H9 (cell line): ENCODE measurements around the gene ACSS2. TPM values are rescaled to one million over a fixed set of nuclear protein-coding genes. Genes with fewer than 3 reads are reported as not detected.

Experiments
- DNase-seq: peaks from one replicate; pipeline ENCODE4 v3.0.0-alpha.2; 2017
- H2AFZ ChIP-seq: one replicate; pipeline ENCODE4 v1.6.1; 2013; ENCODE audit warnings: mild to moderate bottlenecking, low read length, control low read depth, moderate library complexity
- H2AK5ac ChIP-seq: 2 replicates; pipeline ENCODE4 v1.6.1; 2013; ENCODE audit warnings: low read length, control low read depth, mixed read lengths; ENCODE audit not compliant: insufficient read length
- H2BK120ac ChIP-seq: one replicate; pipeline ENCODE4 v1.6.1; 2013; ENCODE audit warnings: low read depth, mild to moderate bottlenecking, low read length, control low read depth, inconsistent platforms; ENCODE audit not compliant: poor library complexity, severe bottlenecking
- H2BK12ac ChIP-seq: 2 replicates; pipeline ENCODE4 v1.6.1; 2013; ENCODE audit warnings: low read length, control low read depth, mixed read lengths, low read depth; ENCODE audit not compliant: insufficient read length
- H2BK15ac ChIP-seq: 2 replicates; pipeline ENCODE4 v1.6.1; 2013; ENCODE audit warnings: low read depth, low read length, control low read depth
- H2BK20ac ChIP-seq: one replicate; pipeline ENCODE4 v1.6.1; 2013; ENCODE audit warnings: low read depth, mild to moderate bottlenecking, low read length, control low read depth, inconsistent platforms; ENCODE audit not compliant: poor library complexity, severe bottlenecking
- H2BK5ac ChIP-seq: 2 replicates; pipeline ENCODE4 v1.6.1; 2013; ENCODE audit warnings: low read length, control low read depth, mixed read lengths; ENCODE audit not compliant: insufficient read length
- H3K14ac ChIP-seq: 2 replicates; pipeline ENCODE4 v1.6.1; 2013; ENCODE audit warnings: low read length, control low read depth; ENCODE audit not compliant: insufficient read depth
- H3K18ac ChIP-seq: 2 replicates; pipeline ENCODE4 v1.6.1; 2013; ENCODE audit warnings: low read depth, mild to moderate bottlenecking, mixed read lengths, low read length, control low read depth; ENCODE audit not compliant: insufficient read length
- H3K23ac ChIP-seq: 2 replicates; pipeline ENCODE4 v1.6.1; 2013; ENCODE audit warnings: low read length, control low read depth, mixed read lengths, low read depth; ENCODE audit not compliant: insufficient read length
- H3K23me2 ChIP-seq: 2 replicates; pipeline ENCODE4 v1.6.1; 2013; ENCODE audit warnings: low read depth, mild to moderate bottlenecking, mixed read lengths, low read length, control low read depth; ENCODE audit not compliant: insufficient read length, poor library complexity, severe bottlenecking
- H3K27ac ChIP-seq: 2 replicates; pipeline ENCODE4 v1.5.1; 2013; ENCODE audit warnings: low read length, control low read depth, mixed read lengths, low read depth; ENCODE audit not compliant: insufficient read length
- H3K27me3 ChIP-seq: 2 replicates; pipeline ENCODE4 v1.6.1; 2013; ENCODE audit warnings: low read length, control low read depth, inconsistent platforms; ENCODE audit not compliant: insufficient read depth
- H3K4ac ChIP-seq: 2 replicates; pipeline ENCODE4 v1.6.1; 2013; ENCODE audit warnings: low read depth, mild to moderate bottlenecking, control low read depth, inconsistent platforms, low read length, moderate library complexity
- H3K4me1 ChIP-seq: 2 replicates; pipeline ENCODE4 v1.6.1; 2013; ENCODE audit warnings: low read length, control low read depth, inconsistent platforms; ENCODE audit not compliant: insufficient read depth
- H3K4me2 ChIP-seq: 2 replicates; pipeline ENCODE4 v1.6.1; 2013; ENCODE audit warnings: low read length, control low read depth, mixed read lengths; ENCODE audit not compliant: insufficient read length, insufficient read depth
- H3K56ac ChIP-seq: 2 replicates; pipeline ENCODE4 v1.6.1; 2013; ENCODE audit warnings: low read depth, mild to moderate bottlenecking, mixed read lengths, low read length, control low read depth; ENCODE audit not compliant: insufficient read length
- H3K79me1 ChIP-seq: 2 replicates; pipeline ENCODE4 v1.6.1; 2013; ENCODE audit warnings: low read depth, mild to moderate bottlenecking, moderate library complexity, low read length, control low read depth, inconsistent platforms; ENCODE audit not compliant: insufficient read depth, poor library complexity, severe bottlenecking
- H3K79me2 ChIP-seq: 2 replicates; pipeline ENCODE4 v1.6.1; 2013; ENCODE audit warnings: low read length, control low read depth, inconsistent platforms; ENCODE audit not compliant: insufficient read depth
- H3K9ac ChIP-seq: 2 replicates; pipeline ENCODE4 v1.6.1; 2013; ENCODE audit warnings: low read length, control low read depth, mixed read lengths; ENCODE audit not compliant: insufficient read length; ENCODE audit errors: extremely low read depth
- H3K9me3 ChIP-seq: one replicate; pipeline ENCODE4 v1.6.1; 2013; ENCODE audit warnings: low read depth, low read length, inconsistent platforms; ENCODE audit not compliant: control insufficient read depth
- H3T11ph ChIP-seq: one replicate; pipeline ENCODE4 v1.6.1; 2013; ENCODE audit warnings: mild to moderate bottlenecking, low read length, control low read depth, inconsistent platforms
- H4K20me1 ChIP-seq: one replicate; pipeline ENCODE4 v1.6.1; 2013; ENCODE audit not compliant: control insufficient read depth, insufficient read length, insufficient read depth
- H4K5ac ChIP-seq: 2 replicates; pipeline ENCODE4 v1.6.1; 2013; ENCODE audit warnings: low read depth, mild to moderate bottlenecking, mixed read lengths, low read length, control low read depth; ENCODE audit not compliant: insufficient read length
- H4K8ac ChIP-seq: replicated peaks from 2 replicates; pipeline ENCODE4 v1.6.1; 2013; ENCODE audit warnings: low read length, control low read depth, mixed read lengths, low read depth; ENCODE audit not compliant: insufficient read length
- H4K91ac ChIP-seq: 2 replicates; pipeline ENCODE4 v1.6.1; 2013; ENCODE audit warnings: low read depth, mild to moderate bottlenecking, moderate library complexity, mixed read lengths, low read length, control low read depth; ENCODE audit not compliant: insufficient read length
- H3K27ac Mint-ChIP-seq, 3 experiments: 2 replicates in 2 of 3; 3 replicates in 1 of 3; pipeline ENCODE4 v1.8.0; 2020 to 2021; ENCODE audit warnings: mixed read lengths in 3 of 3, mild to moderate bottlenecking in 1 of 3, moderate library complexity in 1 of 3
- H3K27me3 Mint-ChIP-seq: 2 replicates; pipeline ENCODE4 v1.8.0; 2021; ENCODE audit warnings: low read depth, mild to moderate bottlenecking, moderate library complexity, mixed read lengths
- H3K36me3 Mint-ChIP-seq, 3 experiments: 2 replicates in 2 of 3; 3 replicates in 1 of 3; pipeline ENCODE4 v1.8.0; 2020 to 2021; ENCODE audit warnings: low read depth in 3 of 3, mixed read lengths in 3 of 3; ENCODE audit not compliant: insufficient read depth in 1 of 3
- H3K4me1 Mint-ChIP-seq, 2 experiments: 2 replicates each; pipeline ENCODE4 v1.8.0; 2020; ENCODE audit warnings: mixed read lengths in 2 of 2
- H3K4me3 Mint-ChIP-seq, 2 experiments: 2 replicates in 1 of 2; 3 replicates in 1 of 2; pipeline ENCODE4 v1.8.0; 2020 to 2021; ENCODE audit warnings: mild to moderate bottlenecking in 2 of 2, mixed read lengths in 2 of 2, moderate library complexity in 1 of 2
- H3K9me3 Mint-ChIP-seq, 2 experiments: 2 replicates in 1 of 2; 3 replicates in 1 of 2; pipeline ENCODE4 v1.8.0; 2020; ENCODE audit warnings: mild to moderate bottlenecking in 2 of 2, mixed read lengths in 2 of 2, moderate library complexity in 1 of 2
- WGBS: extraction: QIAGEN DNeasy Blood & Tissue Kit; methylation state at CpG from one replicate; pipeline ENCODE4 v1.1.7; 2013; ENCODE audit warnings: missing lambda C conversion rate, low lambda C conversion rate, mixed read lengths; ENCODE audit not compliant: insufficient read length; ENCODE audit errors: extremely low coverage; 5-methylcytosine and 5-hydroxymethylcytosine counted together
- total RNA-seq: library from RNA; stranded (reverse); gene quantifications from 2 replicates; pipeline ENCODE4 v1.2.1, GENCODE V29; 2021
- TF ChIP-seq, protein P1 (sequence below): fragments of 200-600 bp; sonication (generic); conservative IDR thresholded peaks from 3 replicates; pipeline ENCODE4 v1.8.0; 2021; ENCODE audit warnings: antibody characterized with exemption, mild to moderate bottlenecking

ACSS2 gene
- total RNA-seq, 1 experiment from 2014 or later, result 15.4 TPM

- Histone ChIP-seq H3T11ph (no peak overlapping the region), H3K14ac (no peak overlapping the region), H2BK120ac (no peak overlapping the region), H2BK5ac (no peak overlapping the region), H3K4ac (no peak overlapping the region), H4K91ac (no peak overlapping the region), H4K8ac (no peak overlapping the region), H3K56ac (no peak overlapping the region), H3K18ac (no peak overlapping the region), H3K27ac (no peak overlapping the region), H3K79me2 (no peaks in the 10 kb centered on the region), H3K79me1 (no peaks in the 10 kb centered on the region), H4K5ac (no peak overlapping the region), H2BK15ac (no peak overlapping the region), H2BK20ac (no peak overlapping the region), H2AFZ (no peak overlapping the region), H3K4me2 (no peak overlapping the region), H3K9me3 (no peaks in the 10 kb centered on the region), H2AK5ac (no peak overlapping the region), H3K23me2 (no peaks in the 10 kb centered on the region), H4K20me1 (no peaks in the 10 kb centered on the region), H2BK12ac (no peak overlapping the region), H3K27me3 (no peaks in the 10 kb centered on the region), H3K4me1 (no peaks in the 10 kb centered on the region), H3K23ac (no peak overlapping the region), H3K9ac (no peak overlapping the region)
- TF ChIP-seq, protein P1, sequence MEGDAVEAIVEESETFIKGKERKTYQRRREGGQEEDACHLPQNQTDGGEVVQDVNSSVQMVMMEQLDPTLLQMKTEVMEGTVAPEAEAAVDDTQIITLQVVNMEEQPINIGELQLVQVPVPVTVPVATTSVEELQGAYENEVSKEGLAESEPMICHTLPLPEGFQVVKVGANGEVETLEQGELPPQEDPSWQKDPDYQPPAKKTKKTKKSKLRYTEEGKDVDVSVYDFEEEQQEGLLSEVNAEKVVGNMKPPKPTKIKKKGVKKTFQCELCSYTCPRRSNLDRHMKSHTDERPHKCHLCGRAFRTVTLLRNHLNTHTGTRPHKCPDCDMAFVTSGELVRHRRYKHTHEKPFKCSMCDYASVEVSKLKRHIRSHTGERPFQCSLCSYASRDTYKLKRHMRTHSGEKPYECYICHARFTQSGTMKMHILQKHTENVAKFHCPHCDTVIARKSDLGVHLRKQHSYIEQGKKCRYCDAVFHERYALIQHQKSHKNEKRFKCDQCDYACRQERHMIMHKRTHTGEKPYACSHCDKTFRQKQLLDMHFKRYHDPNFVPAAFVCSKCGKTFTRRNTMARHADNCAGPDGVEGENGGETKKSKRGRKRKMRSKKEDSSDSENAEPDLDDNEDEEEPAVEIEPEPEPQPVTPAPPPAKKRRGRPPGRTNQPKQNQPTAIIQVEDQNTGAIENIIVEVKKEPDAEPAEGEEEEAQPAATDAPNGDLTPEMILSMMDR, result no peak
- peaks cover 2 to 55% (median 24%) of the 10 kb centered on the region in 3 experiments; a peak in 6 of 7 replicates for H3K36me3 Mint-ChIP-seq
- H3K27me3 Mint-ChIP-seq, result no peaks in the 10 kb centered on the region
- no peak for DNase-seq
- H3K9me3 Mint-ChIP-seq, result no peaks in the 10 kb centered on the region
- no peak overlapping the region for H3K27ac Mint-ChIP-seq
- no CpG with 5 or more reads among the region's 1 CpG for WGBS
- no peak overlapping the region for H3K4me3 Mint-ChIP-seq
- peaks cover 0 to 6% of the 10 kb centered on the region in 2 experiments; a peak in 1 of 4 replicates for H3K4me1 Mint-ChIP-seq
Measured at GRCh38 chr20:34940081-34940481, 63.7 kb downstream of the ACSS2 start.
